Vagina (tissue), 2 donors: ENCODE measurements around the gene CPT1B. TPM values are rescaled to one million over a fixed set of nuclear protein-coding genes. Genes with fewer than 3 reads are reported as not detected.

Source experiments
- DNase-seq, 2 donors: peaks; one replicate each; pipeline ENCODE4 v3.0.0-alpha.2; 2017; ENCODE audit errors: extremely low spot score in 2 of 2
- H3K27ac ChIP-seq: fragments of 200-600 bp; sonication (generic); one replicate; pipeline ENCODE4 v1.5.1; 2019
- H3K27me3 ChIP-seq: fragments of 200-600 bp; sonication (generic); one replicate; pipeline ENCODE4 v1.5.1; 2019
- H3K36me3 ChIP-seq, 2 donors: fragments of 200-600 bp; sonication (generic); one replicate each; pipeline ENCODE4 v1.5.1; 2017 to 2019
- H3K4me1 ChIP-seq: fragments of 200-600 bp; sonication (generic); one replicate; pipeline ENCODE4 v1.5.1; 2019
- H3K4me3 ChIP-seq, 2 donors: fragments of 200-600 bp; sonication (generic); 1 replicate in 1 of 2; 2 replicates in 1 of 2; pipeline ENCODE4 v1.5.1; 2016 to 2019
- H3K9me3 ChIP-seq: fragments of 200-600 bp; sonication (generic); one replicate; pipeline ENCODE4 v1.5.1; 2019
- POLR2A ChIP-seq, 2 donors: fragments of 450-650 bp; IDR thresholded peaks; one replicate each; pipeline ENCODE4 v1.6.1; 2017; ENCODE audit warnings: antibody characterized with exemption in 2 of 2, mild to moderate bottlenecking in 2 of 2, moderate library complexity in 2 of 2
- POLR2AphosphoS5 ChIP-seq, 2 donors: sonication (generic); formaldehyde crosslinking; IDR thresholded peaks; one replicate each; pipeline ENCODE4 v1.9.0; 2017; ENCODE audit warnings: antibody characterized with exemption in 2 of 2, mild to moderate bottlenecking in 2 of 2, low read depth in 1 of 2; ENCODE audit not compliant: insufficient read depth in 1 of 2
- intact Hi-C: fragments of 100-400 bp; cut with DNase I; formaldehyde crosslinking; loops from one replicate; pipeline ENCODE4 v1.15.1; 2023
- total RNA-seq: library from RNA; depleted of rRNA; stranded (reverse); fragments of >200 nt; gene quantifications from one replicate; pipeline ENCODE4 v1.2.3, GENCODE V29; 2016
- TF ChIP-seq, protein P1 (sequence below), 3 experiments: fragments of 450-650 bp in 2 of 3; fragments of 200-600 bp in 1 of 3; sonication (generic) in 1 of 3; IDR thresholded peaks; one replicate each; pipeline ENCODE4 v1.5.1; 2017 to 2019; ENCODE audit warnings: antibody characterized with exemption in 3 of 3, mild to moderate bottlenecking in 2 of 3, moderate library complexity in 2 of 3

The CPT1B gene
- total RNA-seq, 1 donor from 2014 or later = 29.2 TPM

DNA sequence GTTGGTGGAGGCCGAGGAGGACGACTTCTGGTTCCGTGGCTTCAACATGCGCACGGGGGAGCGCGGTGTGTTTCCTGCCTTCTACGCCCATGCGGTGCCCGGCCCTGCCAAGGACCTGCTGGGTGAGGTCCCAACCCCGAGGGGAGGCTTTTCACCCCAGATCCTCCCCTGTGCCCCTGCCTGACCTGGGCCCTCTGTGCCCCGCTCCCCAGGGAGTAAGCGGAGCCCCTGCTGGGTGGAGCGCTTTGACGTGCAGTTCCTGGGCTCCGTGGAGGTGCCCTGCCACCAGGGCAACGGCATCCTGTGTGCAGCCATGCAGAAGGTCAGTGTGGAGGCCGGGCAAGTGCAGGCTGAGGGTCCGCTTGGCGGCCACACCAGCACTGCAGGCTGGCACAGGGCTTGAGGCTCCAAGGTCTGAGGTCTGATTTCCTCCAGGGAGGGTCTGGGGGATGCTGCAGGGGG, 27.4 kb upstream of the CPT1B start:
- no peaks in the 10 kb centered on the region for H3K36me3 ChIP-seq
- H3K4me1 ChIP-seq = no peaks in the 10 kb centered on the region
- TF ChIP-seq POLR2AphosphoS5 (IDR thresholded peaks at IDR 0.05; ENCODE audit: insufficient read depth in 1 of 2, low read depth in 1 of 2) (no peak), POLR2A (IDR thresholded peaks at IDR 0.05) (no peak)
- TF ChIP-seq, protein P1, sequence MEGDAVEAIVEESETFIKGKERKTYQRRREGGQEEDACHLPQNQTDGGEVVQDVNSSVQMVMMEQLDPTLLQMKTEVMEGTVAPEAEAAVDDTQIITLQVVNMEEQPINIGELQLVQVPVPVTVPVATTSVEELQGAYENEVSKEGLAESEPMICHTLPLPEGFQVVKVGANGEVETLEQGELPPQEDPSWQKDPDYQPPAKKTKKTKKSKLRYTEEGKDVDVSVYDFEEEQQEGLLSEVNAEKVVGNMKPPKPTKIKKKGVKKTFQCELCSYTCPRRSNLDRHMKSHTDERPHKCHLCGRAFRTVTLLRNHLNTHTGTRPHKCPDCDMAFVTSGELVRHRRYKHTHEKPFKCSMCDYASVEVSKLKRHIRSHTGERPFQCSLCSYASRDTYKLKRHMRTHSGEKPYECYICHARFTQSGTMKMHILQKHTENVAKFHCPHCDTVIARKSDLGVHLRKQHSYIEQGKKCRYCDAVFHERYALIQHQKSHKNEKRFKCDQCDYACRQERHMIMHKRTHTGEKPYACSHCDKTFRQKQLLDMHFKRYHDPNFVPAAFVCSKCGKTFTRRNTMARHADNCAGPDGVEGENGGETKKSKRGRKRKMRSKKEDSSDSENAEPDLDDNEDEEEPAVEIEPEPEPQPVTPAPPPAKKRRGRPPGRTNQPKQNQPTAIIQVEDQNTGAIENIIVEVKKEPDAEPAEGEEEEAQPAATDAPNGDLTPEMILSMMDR (IDR thresholded peaks at IDR 0.05) = no peak
- DNase-seq = no peak
- H3K27me3 ChIP-seq = no peaks in the 10 kb centered on the region
- no peak overlapping the region for H3K4me3 ChIP-seq
- H3K9me3 ChIP-seq = no peaks in the 10 kb centered on the region
- H3K27ac ChIP-seq = no peak overlapping the region
- intact Hi-C loops = loop anchor here (2.0 kb wide), 1 partner anchor 49 kb away; no protein-coding TSS in a partner anchor

DNA sequence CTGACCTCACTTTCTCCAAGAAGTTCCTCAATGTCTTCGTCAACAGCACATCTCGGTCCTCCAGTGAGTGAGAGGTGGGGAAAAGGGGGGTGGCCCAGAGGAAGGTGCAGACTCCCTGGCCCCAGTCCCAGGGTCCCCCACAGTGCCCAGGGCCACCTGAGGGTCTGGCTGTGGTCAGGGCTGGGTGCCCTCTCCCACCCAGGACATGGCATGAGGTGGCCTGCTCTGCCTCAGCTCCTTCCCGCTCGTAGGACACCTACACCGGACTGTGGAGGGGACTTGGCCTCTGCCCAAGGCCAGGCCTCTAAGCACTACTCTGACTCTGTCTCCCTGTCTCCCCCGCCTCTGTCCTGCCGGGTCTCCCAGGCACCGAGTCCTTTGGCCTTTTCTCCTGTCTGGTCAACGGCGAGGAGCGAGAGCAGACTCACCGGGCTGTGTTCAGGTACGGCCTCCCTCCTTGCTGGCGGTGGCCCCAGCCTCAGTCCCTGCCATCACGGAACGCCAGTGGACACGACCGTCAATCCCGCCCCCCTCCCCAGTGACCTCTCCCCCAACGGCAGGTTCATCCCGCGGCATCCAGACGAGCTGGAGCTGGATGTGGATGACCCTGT, 26.9 kb upstream of the CPT1B start:
- Histone ChIP-seq H3K4me1 (peaks cover 2% of the 10 kb centered on the region), H3K27ac (no peak overlapping the region), H3K36me3 (no peaks in the 10 kb centered on the region), H3K9me3 (no peaks in the 10 kb centered on the region), H3K4me3 (no peak overlapping the region), H3K27me3 (no peaks in the 10 kb centered on the region)
- DNase-seq = no peak
- TF ChIP-seq POLR2A (IDR thresholded peaks at IDR 0.05) (no peak), POLR2AphosphoS5 (IDR thresholded peaks at IDR 0.05; ENCODE audit: insufficient read depth in 1 of 2, low read depth in 1 of 2) (no peak)
- TF ChIP-seq, protein P1 (IDR thresholded peaks at IDR 0.05) = no peak
- intact Hi-C loops = loop anchor here (2.0 kb wide), 1 partner anchor 48 kb away; no protein-coding TSS in a partner anchor

DNA sequence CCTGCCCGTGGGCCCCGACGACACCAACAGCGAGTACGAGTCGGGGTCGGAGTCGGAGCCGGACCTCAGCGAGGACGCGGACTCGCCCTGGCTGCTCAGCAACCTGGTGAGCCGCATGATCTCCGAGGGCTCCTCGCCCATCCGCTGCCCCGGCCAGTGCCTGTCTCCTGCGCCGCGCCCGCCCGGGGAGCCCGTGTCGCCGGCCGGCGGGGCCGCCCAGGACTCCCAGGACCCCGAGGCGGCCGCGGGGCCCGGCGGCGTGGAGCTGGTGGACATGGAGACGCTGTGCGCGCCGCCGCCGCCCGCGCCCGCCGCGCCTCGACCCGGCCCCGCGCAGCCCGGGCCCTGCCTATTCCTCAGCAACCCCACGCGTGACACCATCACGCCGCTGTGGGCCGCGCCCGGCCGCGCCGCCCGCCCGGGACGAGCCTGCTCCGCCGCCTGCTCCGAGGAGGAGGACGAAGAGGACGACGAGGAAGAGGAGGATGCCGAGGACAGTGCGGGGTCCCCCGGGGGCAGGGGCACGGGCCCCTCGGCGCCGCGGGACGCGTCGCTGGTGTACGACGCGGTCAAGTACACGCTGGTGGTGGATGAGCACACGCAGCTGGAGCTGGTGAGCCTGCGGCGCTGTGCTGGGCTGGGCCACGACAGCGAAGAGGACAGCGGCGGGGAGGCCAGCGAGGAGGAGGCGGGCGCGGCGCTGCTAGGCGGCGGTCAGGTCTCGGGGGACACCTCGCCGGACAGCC, 26.2 kb upstream of the CPT1B start:
- no peaks in the 10 kb centered on the region for H3K36me3 ChIP-seq
- no peaks in the 10 kb centered on the region for H3K27me3 ChIP-seq
- H3K27ac ChIP-seq = no peak overlapping the region
- DNase-seq = no peak
- no peak overlapping the region for H3K4me3 ChIP-seq
- no peaks in the 10 kb centered on the region for H3K9me3 ChIP-seq
- peaks cover 8% of the 10 kb centered on the region for H3K4me1 ChIP-seq
- intact Hi-C loops = loop anchor here (2.0 kb wide), 1 partner anchor 48 kb away; no protein-coding TSS in a partner anchor
- TF ChIP-seq POLR2A (IDR thresholded peaks at IDR 0.05) (no peak), POLR2AphosphoS5 (IDR thresholded peaks at IDR 0.05; ENCODE audit: insufficient read depth in 1 of 2, low read depth in 1 of 2) (no peak)
- TF ChIP-seq, protein P1 (IDR thresholded peaks at IDR 0.05) = no peak

DNA sequence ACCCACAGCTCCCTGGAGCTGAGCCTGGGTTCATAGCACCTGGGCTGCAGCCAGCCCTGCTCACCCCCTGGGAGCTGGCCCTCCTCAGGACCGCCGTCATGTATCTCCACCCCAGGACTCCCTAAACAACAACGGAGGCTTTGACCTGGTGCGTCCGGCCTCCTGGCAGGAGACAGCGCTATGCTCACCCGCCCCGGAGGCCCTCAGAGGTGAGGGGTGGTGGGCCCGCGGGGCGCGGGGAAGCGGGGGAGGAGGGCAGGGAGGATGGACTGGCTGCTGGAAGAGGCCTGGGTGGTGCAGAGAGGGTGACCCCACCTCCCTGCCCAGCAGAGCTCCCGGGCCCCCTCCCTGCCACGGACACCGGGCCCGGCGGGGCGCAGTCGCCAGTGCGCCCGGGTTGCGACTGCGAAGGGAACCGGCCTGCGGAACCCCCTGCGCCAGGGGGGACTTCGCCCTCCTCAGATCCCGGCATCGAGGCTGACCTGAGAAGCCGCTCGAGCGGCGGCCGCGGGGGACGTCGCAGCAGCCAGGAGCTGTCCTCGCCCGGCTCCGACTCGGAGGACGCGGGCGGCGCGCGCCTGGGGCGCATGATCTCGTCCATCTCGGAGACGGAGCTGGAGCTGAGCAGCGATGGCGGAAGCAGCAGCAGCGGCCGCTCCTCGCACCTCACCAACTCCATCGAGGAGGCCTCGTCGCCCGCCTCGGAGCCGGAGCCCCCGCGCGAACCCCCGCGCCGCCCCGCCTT, 25.5 kb upstream of the CPT1B start:
- no peaks in the 10 kb centered on the region for H3K27me3 ChIP-seq
- DNase-seq = no peak

More for the DNA sequence above, 25.5 kb upstream of the CPT1B start:
- H3K27ac ChIP-seq = no peak overlapping the region
- peaks cover 8% of the 10 kb centered on the region for H3K4me1 ChIP-seq
- TF ChIP-seq POLR2AphosphoS5 (IDR thresholded peaks at IDR 0.05; ENCODE audit: insufficient read depth in 1 of 2, low read depth in 1 of 2) (no peak), POLR2A (IDR thresholded peaks at IDR 0.05) (no peak)
- TF ChIP-seq, protein P1 (IDR thresholded peaks at IDR 0.05) = no peak
- no peak overlapping the region for H3K4me3 ChIP-seq
- intact Hi-C loops = loop anchor here (2.0 kb wide), 1 partner anchor 47 kb away; no protein-coding TSS in a partner anchor
- H3K36me3 ChIP-seq = no peaks in the 10 kb centered on the region
- H3K9me3 ChIP-seq = no peaks in the 10 kb centered on the region
